PFSK-1 (cell line): Measurements from ENCODE around the gene PRIM1.
A peak's percentile ranks its signal among the peaks of the same experiment; 100 is the strongest.

ENCODE experiments used
- FOXP2 ChIP-seq: optimal IDR thresholded peaks from 2 replicates; pipeline ENCODE3; 2011; ENCODE audit warnings: borderline replicate concordance, control low read depth, inconsistent platforms; ENCODE audit not compliant: insufficient read depth; ENCODE audit errors: extremely low read length, extremely low read depth
- POLR2AphosphoS5 ChIP-seq: IDR thresholded peaks from 2 replicates; pipeline ENCODE4 v1.6.1; 2012; ENCODE audit warnings: low read depth, mild to moderate bottlenecking, control low read depth, low read length, moderate library complexity
- REST ChIP-seq, 2 experiments: IDR thresholded peaks; 2 replicates each; pipeline versions ENCODE4 v1.6.1 to v1.8.0; 2011 to 2012; ENCODE audit warnings: low read depth in 2 of 2, low read length in 2 of 2, control low read depth in 1 of 2, inconsistent platforms in 1 of 2, mild to moderate bottlenecking in 1 of 2, moderate library complexity in 1 of 2; ENCODE audit not compliant: insufficient read depth in 1 of 2
- SIN3A ChIP-seq: IDR thresholded peaks from 2 replicates; pipeline ENCODE4 v1.6.1; 2012; ENCODE audit warnings: mild to moderate bottlenecking, low read length, moderate library complexity, borderline replicate concordance; ENCODE audit not compliant: insufficient read depth
- TAF1 ChIP-seq: IDR thresholded peaks from 2 replicates; pipeline ENCODE4 v1.6.1; 2012; ENCODE audit warnings: low read length, control low read depth, borderline replicate concordance; ENCODE audit not compliant: insufficient read depth

The PRIM1 gene

GRCh38 chr12:56722832-56723231, 29.3 kb downstream of the PRIM1 start:
- TF ChIP-seq REST (IDR thresholded peaks at IDR 0.05; ENCODE audit: insufficient read depth in 1 of 2, low read depth in 2 of 2, low read length in 2 of 2) (no peak), FOXP2 (no peak), POLR2AphosphoS5 (no peak; the same call in 1 of the 2 replicates), TAF1 (no peak), SIN3A (no peak)

GRCh38 chr12:56721721-56722120, 30.4 kb downstream of the PRIM1 start:
- no peak for TF ChIP-seq REST (IDR thresholded peaks at IDR 0.05; ENCODE audit: insufficient read depth in 1 of 2, low read depth in 2 of 2, low read length in 2 of 2)
- no peak for TF ChIP-seq SIN3A
- TF ChIP-seq TAF1: no peak
- no peak for TF ChIP-seq FOXP2
- TF ChIP-seq POLR2AphosphoS5: peak; percentile 52; the same call in 1 of the 2 replicates

GRCh38 chr12:56721216-56721615, 30.9 kb downstream of the PRIM1 start:
- TF ChIP-seq SIN3A: no peak
- TF ChIP-seq REST (IDR thresholded peaks at IDR 0.05; ENCODE audit: insufficient read depth in 1 of 2, low read depth in 2 of 2, low read length in 2 of 2): no peak
- no peak for TF ChIP-seq POLR2AphosphoS5
- no peak for TF ChIP-seq FOXP2
- TF ChIP-seq TAF1: no peak

- no peak for TF ChIP-seq FOXP2
Observed at GRCh38 chr12:56720731-56721151, 31.4 kb downstream of the PRIM1 start.

GRCh38 chr12:56719056-56719455, 33.1 kb downstream of the PRIM1 start:
- no peak for TF ChIP-seq TAF1

- no peak for TF ChIP-seq SIN3A
- no peak for TF ChIP-seq TAF1
- no peak for TF ChIP-seq FOXP2
- no peak for TF ChIP-seq REST (IDR thresholded peaks at IDR 0.05; ENCODE audit: insufficient read depth in 1 of 2, low read depth in 2 of 2, low read length in 2 of 2)
- TF ChIP-seq POLR2AphosphoS5: no peak
Observed at GRCh38 chr12:56718636-56719035, 33.5 kb downstream of the PRIM1 start.
